Vagina (tissue), 2 donors: ENCODE data around the gene PTPRN2. TPM values are rescaled to one million over a fixed set of nuclear protein-coding genes. Genes with fewer than 3 reads are reported as not detected.

Experiments
- DNase-seq, 2 donors: peaks; one replicate each; pipeline ENCODE4 v3.0.0-alpha.2; 2017; ENCODE audit errors: extremely low spot score in 2 of 2
- H3K27ac ChIP-seq: fragments of 200-600 bp; sonication (generic); one replicate; pipeline ENCODE4 v1.5.1; 2019
- H3K27me3 ChIP-seq: fragments of 200-600 bp; sonication (generic); one replicate; pipeline ENCODE4 v1.5.1; 2019
- H3K36me3 ChIP-seq, 2 donors: fragments of 200-600 bp; sonication (generic); one replicate each; pipeline ENCODE4 v1.5.1; 2017 to 2019
- H3K4me1 ChIP-seq: fragments of 200-600 bp; sonication (generic); one replicate; pipeline ENCODE4 v1.5.1; 2019
- H3K4me3 ChIP-seq, 2 donors: fragments of 200-600 bp; sonication (generic); 1 replicate in 1 of 2; 2 replicates in 1 of 2; pipeline ENCODE4 v1.5.1; 2016 to 2019
- H3K9me3 ChIP-seq: fragments of 200-600 bp; sonication (generic); one replicate; pipeline ENCODE4 v1.5.1; 2019
- POLR2A ChIP-seq, 2 donors: fragments of 450-650 bp; IDR thresholded peaks; one replicate each; pipeline ENCODE4 v1.6.1; 2017; ENCODE audit warnings: antibody characterized with exemption in 2 of 2, mild to moderate bottlenecking in 2 of 2, moderate library complexity in 2 of 2
- POLR2AphosphoS5 ChIP-seq, 2 donors: sonication (generic); formaldehyde crosslinking; IDR thresholded peaks; one replicate each; pipeline ENCODE4 v1.9.0; 2017; ENCODE audit warnings: antibody characterized with exemption in 2 of 2, mild to moderate bottlenecking in 2 of 2, low read depth in 1 of 2; ENCODE audit not compliant: insufficient read depth in 1 of 2
- intact Hi-C: fragments of 100-400 bp; cut with DNase I; formaldehyde crosslinking; loops from one replicate; pipeline ENCODE4 v1.15.1; 2023
- total RNA-seq: library from RNA; depleted of rRNA; stranded (reverse); fragments of >200 nt; gene quantifications from one replicate; pipeline ENCODE4 v1.2.3, GENCODE V29; 2016
- TF ChIP-seq, protein P1 (sequence below), 3 experiments: fragments of 450-650 bp in 2 of 3; fragments of 200-600 bp in 1 of 3; sonication (generic) in 1 of 3; IDR thresholded peaks; one replicate each; pipeline ENCODE4 v1.5.1; 2017 to 2019; ENCODE audit warnings: antibody characterized with exemption in 3 of 3, mild to moderate bottlenecking in 2 of 3, moderate library complexity in 2 of 3

The PTPRN2 gene
- total RNA-seq, 1 donor from 2014 or later: 7.4 TPM

GRCh38 chr7:157520249-157520648 is 1067.4 kb downstream of the PTPRN2 start:
- no peak for DNase-seq
- H3K27me3 ChIP-seq: no peaks in the 10 kb centered on the region

DNA sequence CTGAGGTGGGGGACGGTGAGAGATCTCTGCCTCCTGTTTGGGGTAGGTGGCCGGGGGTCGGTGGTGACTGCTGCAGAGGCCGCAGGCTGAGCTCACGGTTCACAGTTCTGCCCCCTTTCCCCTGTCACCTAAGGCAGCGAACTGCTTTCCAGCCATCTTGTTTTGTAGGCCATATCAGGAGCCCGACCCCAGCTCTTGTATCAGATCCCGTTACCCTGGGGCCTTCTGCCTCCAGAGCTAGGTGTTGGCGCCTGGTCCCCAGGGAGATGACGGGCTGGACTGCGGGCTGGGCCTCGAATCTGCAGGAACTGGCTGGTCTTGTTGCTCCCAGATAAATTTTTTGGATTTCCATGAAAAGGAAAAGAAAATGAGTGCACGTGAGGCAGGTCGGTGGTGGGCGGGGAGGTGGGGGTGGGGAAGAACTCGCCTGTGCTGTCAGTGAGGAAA is 1067.8 kb downstream of the PTPRN2 start:
- Histone ChIP-seq H3K27me3 (no peaks in the 10 kb centered on the region), H3K36me3 (no peaks in the 10 kb centered on the region), H3K27ac (no peak overlapping the region), H3K4me1 (no peaks in the 10 kb centered on the region), H3K9me3 (no peaks in the 10 kb centered on the region), H3K4me3 (no peak overlapping the region)
- intact Hi-C loops: no loop called here
- TF ChIP-seq POLR2AphosphoS5 (IDR thresholded peaks at IDR 0.05; ENCODE audit: insufficient read depth in 1 of 2, low read depth in 1 of 2): no peak
- TF ChIP-seq, protein P1, sequence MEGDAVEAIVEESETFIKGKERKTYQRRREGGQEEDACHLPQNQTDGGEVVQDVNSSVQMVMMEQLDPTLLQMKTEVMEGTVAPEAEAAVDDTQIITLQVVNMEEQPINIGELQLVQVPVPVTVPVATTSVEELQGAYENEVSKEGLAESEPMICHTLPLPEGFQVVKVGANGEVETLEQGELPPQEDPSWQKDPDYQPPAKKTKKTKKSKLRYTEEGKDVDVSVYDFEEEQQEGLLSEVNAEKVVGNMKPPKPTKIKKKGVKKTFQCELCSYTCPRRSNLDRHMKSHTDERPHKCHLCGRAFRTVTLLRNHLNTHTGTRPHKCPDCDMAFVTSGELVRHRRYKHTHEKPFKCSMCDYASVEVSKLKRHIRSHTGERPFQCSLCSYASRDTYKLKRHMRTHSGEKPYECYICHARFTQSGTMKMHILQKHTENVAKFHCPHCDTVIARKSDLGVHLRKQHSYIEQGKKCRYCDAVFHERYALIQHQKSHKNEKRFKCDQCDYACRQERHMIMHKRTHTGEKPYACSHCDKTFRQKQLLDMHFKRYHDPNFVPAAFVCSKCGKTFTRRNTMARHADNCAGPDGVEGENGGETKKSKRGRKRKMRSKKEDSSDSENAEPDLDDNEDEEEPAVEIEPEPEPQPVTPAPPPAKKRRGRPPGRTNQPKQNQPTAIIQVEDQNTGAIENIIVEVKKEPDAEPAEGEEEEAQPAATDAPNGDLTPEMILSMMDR (IDR thresholded peaks at IDR 0.05): no peak
- TF ChIP-seq POLR2A (IDR thresholded peaks at IDR 0.05): no peak
- no peak for DNase-seq

More at GRCh38 chr7:157520249-157520648, 1067.4 kb downstream of the PTPRN2 start:
- no peaks in the 10 kb centered on the region for H3K36me3 ChIP-seq
- TF ChIP-seq POLR2AphosphoS5 (IDR thresholded peaks at IDR 0.05; ENCODE audit: insufficient read depth in 1 of 2, low read depth in 1 of 2) (no peak), POLR2A (IDR thresholded peaks at IDR 0.05) (no peak)
- TF ChIP-seq, protein P1 (IDR thresholded peaks at IDR 0.05): no peak
- H3K4me1 ChIP-seq: no peaks in the 10 kb centered on the region
- no peak overlapping the region for H3K27ac ChIP-seq
- no peak overlapping the region for H3K4me3 ChIP-seq
- intact Hi-C loops: no loop called here
- no peaks in the 10 kb centered on the region for H3K9me3 ChIP-seq

- no peak overlapping the region for H3K4me3 ChIP-seq
- H3K36me3 ChIP-seq: no peaks in the 10 kb centered on the region
- TF ChIP-seq, protein P1 (IDR thresholded peaks at IDR 0.05): no peak
- TF ChIP-seq POLR2AphosphoS5 (IDR thresholded peaks at IDR 0.05; ENCODE audit: insufficient read depth in 1 of 2, low read depth in 1 of 2): no peak
- no peak for TF ChIP-seq POLR2A (IDR thresholded peaks at IDR 0.05)
- no peaks in the 10 kb centered on the region for H3K4me1 ChIP-seq
- intact Hi-C loops: no loop called here
- no peaks in the 10 kb centered on the region for H3K27me3 ChIP-seq
- no peak for DNase-seq
- H3K27ac ChIP-seq: no peak overlapping the region
- no peaks in the 10 kb centered on the region for H3K9me3 ChIP-seq
Observed at GRCh38 chr7:157519246-157519645, 1068.4 kb downstream of the PTPRN2 start.

- H3K27ac ChIP-seq: no peak overlapping the region
- no peak overlapping the region for H3K4me3 ChIP-seq
- TF ChIP-seq POLR2A (IDR thresholded peaks at IDR 0.05) (no peak), POLR2AphosphoS5 (IDR thresholded peaks at IDR 0.05; ENCODE audit: insufficient read depth in 1 of 2, low read depth in 1 of 2) (no peak)
- TF ChIP-seq, protein P1 (IDR thresholded peaks at IDR 0.05): no peak
- H3K4me1 ChIP-seq: no peaks in the 10 kb centered on the region
- H3K9me3 ChIP-seq: no peaks in the 10 kb centered on the region
- no peak for DNase-seq
- no peaks in the 10 kb centered on the region for H3K27me3 ChIP-seq
- no peaks in the 10 kb centered on the region for H3K36me3 ChIP-seq
- intact Hi-C loops: no loop called here
Observed at GRCh38 chr7:157518514-157519175, 1069.0 kb downstream of the PTPRN2 start.

GRCh38 chr7:157517782-157518513 is 1069.7 kb downstream of the PTPRN2 start:
- intact Hi-C loops: no loop called here
- Histone ChIP-seq H3K4me3 (no peak overlapping the region), H3K27ac (no peak overlapping the region), H3K27me3 (no peaks in the 10 kb centered on the region), H3K36me3 (no peaks in the 10 kb centered on the region), H3K9me3 (no peaks in the 10 kb centered on the region), H3K4me1 (no peaks in the 10 kb centered on the region)
- TF ChIP-seq, protein P1 (IDR thresholded peaks at IDR 0.05): no peak
- TF ChIP-seq POLR2A (IDR thresholded peaks at IDR 0.05) (no peak), POLR2AphosphoS5 (IDR thresholded peaks at IDR 0.05; ENCODE audit: insufficient read depth in 1 of 2, low read depth in 1 of 2) (no peak)
- no peak for DNase-seq
